Astrocyte (in vitro differentiated cells and primary cell): ENCODE results near the gene TFAM. TPM values are rescaled to one million over a fixed set of nuclear protein-coding genes. Genes with fewer than 3 reads are reported as not detected.

Experiments
- DNase-seq: peaks from one replicate; pipeline ENCODE4 v3.0.0-alpha.2; 2010; ENCODE audit warnings: low read depth
- FAIRE-seq: peaks from 2 replicates; lab custom pipeline; 2011; peaks lifted over from hg19 to GRCh38; lab: Jason Lieb, UNC
- H2AFZ ChIP-seq: 2 replicates; pipeline ENCODE4 v1.6.0; 2012; ENCODE audit warnings: low read depth, low read length, inconsistent platforms
- H3K27ac ChIP-seq: 2 replicates; pipeline ENCODE4 v1.5.1; 2011; ENCODE audit warnings: low read depth, low read length, inconsistent platforms
- H3K27me3 ChIP-seq: 2 replicates; pipeline ENCODE4 v1.6.0; 2011; ENCODE audit warnings: low read length, inconsistent platforms; ENCODE audit not compliant: insufficient read depth
- H3K36me3 ChIP-seq: 2 replicates; pipeline ENCODE4 v1.5.1; 2011; ENCODE audit warnings: low read length, inconsistent platforms; ENCODE audit not compliant: insufficient read depth
- H3K4me1 ChIP-seq: 2 replicates; pipeline ENCODE4 v1.5.1; 2011; ENCODE audit warnings: low read length, inconsistent platforms; ENCODE audit not compliant: insufficient read depth
- H3K4me2 ChIP-seq: 2 replicates; pipeline ENCODE4 v1.6.0; 2012; ENCODE audit warnings: low read length, inconsistent platforms
- H3K4me3 ChIP-seq: 2 replicates; pipeline ENCODE4 v1.5.1; 2011; ENCODE audit warnings: low read depth, mild to moderate bottlenecking, low read length, inconsistent platforms; ENCODE audit not compliant: insufficient read depth
- H3K79me2 ChIP-seq: 2 replicates; pipeline ENCODE4 v1.6.0; 2012; ENCODE audit warnings: mild to moderate bottlenecking, low read length, inconsistent platforms; ENCODE audit not compliant: insufficient read depth
- H3K9ac ChIP-seq: 2 replicates; pipeline ENCODE4 v1.6.0; 2012; ENCODE audit warnings: mild to moderate bottlenecking, low read length, inconsistent platforms
- H3K9me3 ChIP-seq: 2 replicates; pipeline ENCODE4 v1.5.1; 2012; ENCODE audit warnings: low read depth, mild to moderate bottlenecking, low read length, inconsistent platforms; ENCODE audit not compliant: insufficient read depth
- H4K20me1 ChIP-seq: 2 replicates; pipeline ENCODE4 v1.6.0; 2012; ENCODE audit warnings: low read length, inconsistent platforms; ENCODE audit not compliant: insufficient read depth
- H3K27ac Mint-ChIP-seq: one replicate; pipeline ENCODE4 v1.8.0; 2021; ENCODE audit warnings: mild to moderate bottlenecking, mixed read lengths; ENCODE audit not compliant: unreplicated experiment
- H3K27me3 Mint-ChIP-seq: one replicate; pipeline ENCODE4 v1.8.0; 2021; ENCODE audit warnings: low read depth, mixed read lengths; ENCODE audit not compliant: unreplicated experiment
- H3K36me3 Mint-ChIP-seq: one replicate; pipeline ENCODE4 v1.8.0; 2021; ENCODE audit warnings: low read depth, mixed read lengths; ENCODE audit not compliant: unreplicated experiment
- H3K4me1 Mint-ChIP-seq: one replicate; pipeline ENCODE4 v1.8.0; 2021; ENCODE audit warnings: low read depth, mixed read lengths; ENCODE audit not compliant: unreplicated experiment
- H3K4me3 Mint-ChIP-seq: one replicate; pipeline ENCODE4 v1.8.0; 2021; ENCODE audit warnings: mild to moderate bottlenecking, moderate library complexity, mixed read lengths; ENCODE audit not compliant: unreplicated experiment
- H3K9me3 Mint-ChIP-seq: one replicate; pipeline ENCODE4 v1.8.0; 2021; ENCODE audit warnings: mild to moderate bottlenecking, mixed read lengths; ENCODE audit not compliant: unreplicated experiment
- EZH2 ChIP-seq: IDR thresholded peaks from 2 replicates; pipeline ENCODE4 v1.6.1; 2012; ENCODE audit warnings: mild to moderate bottlenecking, low read length, inconsistent platforms; ENCODE audit not compliant: insufficient read depth
- total RNA-seq: library from RNA; stranded (reverse); gene quantifications from 2 replicates; pipeline ENCODE4 v1.2.1, GENCODE V29; 2021
- TF ChIP-seq, protein P1 (sequence below): IDR thresholded peaks from 2 replicates; pipeline ENCODE4 v1.5.1; 2011; ENCODE audit warnings: low read depth, mild to moderate bottlenecking, inconsistent platforms, low read length, moderate library complexity; ENCODE audit not compliant: insufficient read depth

The TFAM gene
- total RNA-seq, 1 donor from 2014 or later = 41.4 TPM

GRCh38 chr10:58359541-58359940 lies 25.7 kb upstream of the TFAM start:
- Mint-ChIP-seq H3K27ac (no peak overlapping the region), H3K4me1 (peaks cover 3% of the 10 kb centered on the region)
- TF ChIP-seq, protein P1, sequence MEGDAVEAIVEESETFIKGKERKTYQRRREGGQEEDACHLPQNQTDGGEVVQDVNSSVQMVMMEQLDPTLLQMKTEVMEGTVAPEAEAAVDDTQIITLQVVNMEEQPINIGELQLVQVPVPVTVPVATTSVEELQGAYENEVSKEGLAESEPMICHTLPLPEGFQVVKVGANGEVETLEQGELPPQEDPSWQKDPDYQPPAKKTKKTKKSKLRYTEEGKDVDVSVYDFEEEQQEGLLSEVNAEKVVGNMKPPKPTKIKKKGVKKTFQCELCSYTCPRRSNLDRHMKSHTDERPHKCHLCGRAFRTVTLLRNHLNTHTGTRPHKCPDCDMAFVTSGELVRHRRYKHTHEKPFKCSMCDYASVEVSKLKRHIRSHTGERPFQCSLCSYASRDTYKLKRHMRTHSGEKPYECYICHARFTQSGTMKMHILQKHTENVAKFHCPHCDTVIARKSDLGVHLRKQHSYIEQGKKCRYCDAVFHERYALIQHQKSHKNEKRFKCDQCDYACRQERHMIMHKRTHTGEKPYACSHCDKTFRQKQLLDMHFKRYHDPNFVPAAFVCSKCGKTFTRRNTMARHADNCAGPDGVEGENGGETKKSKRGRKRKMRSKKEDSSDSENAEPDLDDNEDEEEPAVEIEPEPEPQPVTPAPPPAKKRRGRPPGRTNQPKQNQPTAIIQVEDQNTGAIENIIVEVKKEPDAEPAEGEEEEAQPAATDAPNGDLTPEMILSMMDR = no peak
- no peak for TF ChIP-seq EZH2

DNA sequence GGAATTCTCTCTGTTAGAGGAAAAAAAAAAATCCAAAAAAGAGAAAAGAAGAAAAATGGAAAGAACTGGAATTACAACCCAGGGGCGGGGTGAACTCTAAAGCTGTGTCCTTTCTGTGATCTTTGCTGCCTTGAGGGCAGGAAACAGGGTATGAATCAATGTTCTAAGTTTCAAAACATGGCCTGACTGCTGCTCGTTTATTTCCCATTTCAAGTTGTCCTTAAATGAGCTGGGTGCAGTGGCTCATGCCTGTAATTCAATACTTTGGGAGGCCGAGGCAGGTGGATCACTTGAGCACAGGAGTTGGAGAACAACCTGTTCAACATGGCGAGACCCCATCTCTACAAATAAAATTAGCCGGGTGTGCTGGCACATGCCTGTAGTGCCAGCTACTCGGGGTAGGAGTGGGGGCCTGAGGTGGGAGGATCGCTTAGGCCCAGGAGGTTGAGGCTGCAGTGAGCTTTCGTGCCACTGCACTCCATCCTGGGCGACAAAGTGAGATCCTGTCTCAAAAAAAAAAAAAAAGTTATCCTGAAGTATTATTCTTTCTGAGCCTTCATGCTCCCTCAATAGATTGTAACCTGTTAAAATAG lies 24.7 kb upstream of the TFAM start:
- H3K27me3 Mint-ChIP-seq = no peaks in the 10 kb centered on the region
- H3K9ac ChIP-seq = no peak overlapping the region
- no peak overlapping the region for H3K27ac ChIP-seq
- no peak for DNase-seq
- no peak overlapping the region for H3K4me3 Mint-ChIP-seq
- H3K9me3 Mint-ChIP-seq = no peaks in the 10 kb centered on the region
- H3K79me2 ChIP-seq = peaks cover 16% of the 10 kb centered on the region
- TF ChIP-seq, protein P1 = no peak
- no peak for TF ChIP-seq EZH2
- H4K20me1 ChIP-seq = peaks cover 28% of the 10 kb centered on the region
- no peak overlapping the region for H2AFZ ChIP-seq
- no peaks in the 10 kb centered on the region for H3K36me3 Mint-ChIP-seq
- no peak overlapping the region for H3K4me2 ChIP-seq
- FAIRE-seq = no peak
- peaks cover 3% of the 10 kb centered on the region for H3K4me1 Mint-ChIP-seq
- H3K4me3 ChIP-seq = no peak overlapping the region
- H3K27ac Mint-ChIP-seq = no peak overlapping the region
- H3K9me3 ChIP-seq = no peaks in the 10 kb centered on the region
- no peaks in the 10 kb centered on the region for H3K4me1 ChIP-seq
- H3K36me3 ChIP-seq = peaks cover 3% of the 10 kb centered on the region
- no peaks in the 10 kb centered on the region for H3K27me3 ChIP-seq

More at GRCh38 chr10:58359541-58359940, 25.7 kb upstream of the TFAM start:
- Mint-ChIP-seq H3K4me3 (no peak overlapping the region), H3K9me3 (no peaks in the 10 kb centered on the region), H3K36me3 (no peaks in the 10 kb centered on the region), H3K27me3 (no peaks in the 10 kb centered on the region)
- Histone ChIP-seq H3K79me2 (peaks cover 19% of the 10 kb centered on the region), H4K20me1 (peaks cover 28% of the 10 kb centered on the region), H3K36me3 (peaks cover 3% of the 10 kb centered on the region), H3K4me3 (no peak overlapping the region), H3K4me1 (no peaks in the 10 kb centered on the region), H3K9ac (no peak overlapping the region), H2AFZ (no peak overlapping the region), H3K9me3 (no peaks in the 10 kb centered on the region), H3K27ac (no peak overlapping the region), H3K27me3 (no peaks in the 10 kb centered on the region), H3K4me2 (no peak overlapping the region)
- FAIRE-seq (no peak), DNase-seq (no peak)

DNA sequence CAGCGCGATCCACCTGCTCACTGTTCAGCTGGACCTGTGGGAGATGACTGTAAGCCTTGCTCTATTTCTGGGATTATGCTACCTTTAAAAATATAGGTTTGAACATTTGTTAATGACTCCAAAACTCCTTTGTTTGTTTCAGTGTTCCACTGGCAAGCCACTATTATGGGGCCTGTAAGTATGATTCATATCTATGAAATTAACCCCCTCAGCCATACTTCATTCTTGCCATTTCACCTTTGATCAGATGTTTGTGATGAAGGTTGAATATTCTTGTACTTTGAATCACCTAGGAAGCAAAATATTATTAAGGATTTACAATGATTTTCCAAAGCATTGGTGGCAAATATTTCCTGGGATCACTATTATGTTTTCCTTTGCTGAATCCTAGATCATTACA lies 23.9 kb upstream of the TFAM start:
- Mint-ChIP-seq H3K36me3 (no peaks in the 10 kb centered on the region), H3K9me3 (no peaks in the 10 kb centered on the region), H3K4me1 (peaks cover 3% of the 10 kb centered on the region), H3K27me3 (no peaks in the 10 kb centered on the region), H3K27ac (no peak overlapping the region), H3K4me3 (no peak overlapping the region)
- peaks cover 16% of the 10 kb centered on the region for H3K79me2 ChIP-seq
- no peak overlapping the region for H3K9ac ChIP-seq
- H3K4me2 ChIP-seq = no peak overlapping the region
- H3K4me3 ChIP-seq = no peak overlapping the region
- H3K27ac ChIP-seq = no peak overlapping the region
- TF ChIP-seq, protein P1 = no peak
- no peak for TF ChIP-seq EZH2
- no peak overlapping the region for H2AFZ ChIP-seq
- peaks cover 25% of the 10 kb centered on the region for H4K20me1 ChIP-seq
- no peaks in the 10 kb centered on the region for H3K27me3 ChIP-seq
- DNase-seq (no peak), FAIRE-seq (no peak)
- peaks cover 3% of the 10 kb centered on the region for H3K36me3 ChIP-seq
- no peaks in the 10 kb centered on the region for H3K4me1 ChIP-seq
- H3K9me3 ChIP-seq = no peaks in the 10 kb centered on the region
